GM12878 (cell line): ENCODE data around the gene GNAO1. TPM values are rescaled to one million over a fixed set of nuclear protein-coding genes. Genes with fewer than 3 reads are reported as not detected.

Experiments
- ATAC-seq: fragments of 200-7000 bp; cut with Tn5 transposase; 3 replicates; pipeline ENCODE4 v1.9.1; 2020; ENCODE audit warnings: mild to moderate bottlenecking, moderate library complexity
- BruUV-seq: library from RNA; stranded (reverse); fragments of 400-500 nt; replicated peaks from 2 replicates; lab custom pipeline; 2021; lab: Mats Ljungman, UMichigan
- CTCF ChIA-PET: fragments of 300-600 bp; sonication (Branson Sonifier 250); formaldehyde crosslinking; extraction: SDS; loops from one replicate; lab custom pipeline; 2021; ENCODE audit warnings: inconsistent platforms; lab: Yijun Ruan, JAX
- POLR2A ChIA-PET: fragments of 350-600 bp; formaldehyde crosslinking; extraction: SDS; loops from one replicate; lab custom pipeline; 2021; ENCODE audit warnings: inconsistent platforms; lab: Charles Lee
- RAD21 ChIA-PET: fragments of 300-600 bp; sonication (Branson Sonifier 250); formaldehyde crosslinking; loops from one replicate; lab custom pipeline; 2023; ENCODE audit warnings: antibody characterized with exemption; ENCODE audit not compliant: unreplicated experiment; lab: Charles Lee
- SMC1A ChIA-PET: fragments of 300-600 bp; sonication (Branson Sonifier 250); formaldehyde crosslinking; loops from one replicate; lab custom pipeline; 2023; ENCODE audit not compliant: unreplicated experiment, uncharacterized antibody; lab: Charles Lee
- DNase-seq: peaks from one replicate; pipeline ENCODE4 v3.0.0-alpha.2; 2011; ENCODE audit warnings: low read depth, low spot score
- FAIRE-seq: peaks from 3 replicates; lab custom pipeline; 2011; peaks lifted over from hg19 to GRCh38; lab: Jason Lieb, UNC
- H2AFZ ChIP-seq: 2 replicates; pipeline ENCODE4 v1.6.0; 2011; ENCODE audit warnings: low read depth, low read length, control low read depth; ENCODE audit not compliant: control insufficient read depth
- H3K27ac ChIP-seq: 2 replicates; pipeline ENCODE4 v1.5.1; 2011; ENCODE audit warnings: control low read depth; ENCODE audit not compliant: control insufficient read depth, insufficient read depth
- H3K27me3 ChIP-seq, 2 experiments: replicated peaks in 1 of 2; 2 replicates each; pipeline versions ENCODE4 v1.6.0 to v1.6.1; 2011; ENCODE audit warnings: low read length in 1 of 2; ENCODE audit not compliant: control insufficient read depth in 2 of 2, insufficient read depth in 2 of 2
- H3K36me3 ChIP-seq, 2 experiments: 2 replicates each; pipeline ENCODE4 v1.5.1; 2011; ENCODE audit warnings: low read length in 1 of 2; ENCODE audit not compliant: control insufficient read depth in 2 of 2, insufficient read depth in 2 of 2
- H3K4me1 ChIP-seq: 2 replicates; pipeline ENCODE4 v1.6.1; 2011; ENCODE audit warnings: mild to moderate bottlenecking, low read length, moderate library complexity, mixed read lengths; ENCODE audit not compliant: control insufficient read depth, insufficient read depth
- H3K4me2 ChIP-seq: 2 replicates; pipeline ENCODE4 v1.6.0; 2011; ENCODE audit warnings: control low read depth; ENCODE audit not compliant: control insufficient read depth, insufficient read depth
- H3K4me3 ChIP-seq: fragments of 200-600 bp; sonication (generic); 2 replicates; pipeline ENCODE4 v1.5.1; 2016
- H3K79me2 ChIP-seq: 2 replicates; pipeline ENCODE4 v1.6.0; 2011; ENCODE audit warnings: low read length; ENCODE audit not compliant: control insufficient read depth, insufficient read depth
- H3K9ac ChIP-seq: 2 replicates; pipeline ENCODE4 v1.8.0; 2011; ENCODE audit warnings: low read length, control low read depth, mixed read lengths; ENCODE audit not compliant: control insufficient read depth, insufficient read depth
- H3K9me3 ChIP-seq: replicated peaks from 3 replicates; pipeline ENCODE4 v1.5.1; 2011; ENCODE audit warnings: mild to moderate bottlenecking, low read length; ENCODE audit not compliant: control insufficient read depth, insufficient read depth
- H4K20me1 ChIP-seq: 2 replicates; pipeline ENCODE4 v1.6.0; 2011; ENCODE audit not compliant: control insufficient read depth, insufficient read depth
- FOXK2 ChIP-seq: fragments of 450-650 bp; IDR thresholded peaks from 2 replicates; pipeline ENCODE4 v1.6.1; 2017; ENCODE audit warnings: mild to moderate bottlenecking, moderate library complexity
- GABPA ChIP-seq: IDR thresholded peaks from 2 replicates; pipeline ENCODE4 v1.6.1; 2014; ENCODE audit warnings: antibody characterized with exemption, low read depth, mild to moderate bottlenecking, inconsistent platforms
- IKZF1 ChIP-seq: fragments of 450-650 bp; conservative IDR thresholded peaks from 2 replicates; pipeline ENCODE4 v1.6.1; 2017; ENCODE audit warnings: antibody characterized with exemption, mild to moderate bottlenecking
- MYC ChIP-seq: IDR thresholded peaks from 2 replicates; pipeline ENCODE4 v1.6.1; 2011; ENCODE audit warnings: mild to moderate bottlenecking, low read length, moderate library complexity, inconsistent platforms; ENCODE audit not compliant: insufficient read depth, insufficient replicate concordance, insufficient read length, severe bottlenecking
- POLR2AphosphoS5 ChIP-seq: IDR thresholded peaks from 2 replicates; pipeline ENCODE4 v1.6.1; 2011; ENCODE audit warnings: mild to moderate bottlenecking, low read length, inconsistent platforms
- RCOR1 ChIP-seq: conservative IDR thresholded peaks from 2 replicates; pipeline ENCODE4 v1.6.1; 2012; ENCODE audit warnings: low read depth, low read length, improper control_type of control experiment
- SRF ChIP-seq, 2 experiments: IDR thresholded peaks; 2 replicates each; pipeline ENCODE4 v1.6.1; 2011; ENCODE audit warnings: low read depth in 2 of 2, low read length in 2 of 2, mild to moderate bottlenecking in 1 of 2, moderate library complexity in 1 of 2
- ZNF622 ChIP-seq: fragments of 450-650 bp; IDR thresholded peaks from 2 replicates; pipeline ENCODE4 v1.6.1; 2017; ENCODE audit warnings: mild to moderate bottlenecking, inconsistent platforms
- WGBS: methylation state at CpG from one replicate; pipeline ENCODE4 v1.1.6; 2016; ENCODE audit warnings: low lambda C conversion rate; ENCODE audit not compliant: insufficient replicate concordance, insufficient coverage; ENCODE audit errors: missing lambda C conversion rate; 5-methylcytosine and 5-hydroxymethylcytosine counted together
- in situ Hi-C: fragments of 300-500 bp; cut with MboI; formaldehyde crosslinking; loops from 9 replicates; pipeline ENCODE4 v1.14.3; 2018; ENCODE audit warnings: mixed read lengths
- intact Hi-C: fragments of 100-400 bp; cut with micrococcal nuclease; formaldehyde crosslinking; loops from one replicate; pipeline ENCODE4 v1.14.2; 2022; ENCODE audit not compliant: unreplicated experiment
- polyA plus RNA-seq, 11 experiments: library from polyadenylated mRNA; depleted of rRNA in 4 of 11; unstranded in 6 of 11; stranded (reverse) in 5 of 11; fragments of >200 nt; fragmentation: Nextera tagmentation in 4 of 11; fragmentation: Illumina TruSeq in 1 of 11; extraction: Ambion mirVana in 4 of 11; extraction: Trizol in 1 of 11; gene quantifications; 1 replicate in 1 of 11; 2 replicates in 10 of 11; pipeline versions ENCODE4 v1.2.1 to v1.2.3, GENCODE V29; 2011 to 2016; ENCODE audit warnings: inconsistent platforms in 2 of 11, missing spikeins in 2 of 11, low read depth in 1 of 11
- total RNA-seq, 4 experiments: library from RNA; depleted of rRNA in 3 of 4; stranded (reverse); fragments of >200 nt in 3 of 4; fragmentation: Illumina TruSeq in 1 of 4; extraction: Trizol in 1 of 4; gene quantifications; 2 replicates each; pipeline versions ENCODE4 v1.2.1 to v1.2.3, GENCODE V29; 2013 to 2021
- TF ChIP-seq, protein P1 (sequence below): fragments of 450-650 bp; IDR thresholded peaks from 2 replicates; pipeline ENCODE4 v1.6.1; 2018; ENCODE audit warnings: borderline replicate concordance, mild to moderate bottlenecking; ENCODE audit not compliant: partially characterized antibody

GNAO1 gene
- total and polyA plus RNA-seq, 10 of the 15 experiments (the other 5 are each of a cell fraction or from before 2014, with no cell fraction given), result 0.05 to 0.28 (median 0.14) TPM; not detected in 6

DNA sequence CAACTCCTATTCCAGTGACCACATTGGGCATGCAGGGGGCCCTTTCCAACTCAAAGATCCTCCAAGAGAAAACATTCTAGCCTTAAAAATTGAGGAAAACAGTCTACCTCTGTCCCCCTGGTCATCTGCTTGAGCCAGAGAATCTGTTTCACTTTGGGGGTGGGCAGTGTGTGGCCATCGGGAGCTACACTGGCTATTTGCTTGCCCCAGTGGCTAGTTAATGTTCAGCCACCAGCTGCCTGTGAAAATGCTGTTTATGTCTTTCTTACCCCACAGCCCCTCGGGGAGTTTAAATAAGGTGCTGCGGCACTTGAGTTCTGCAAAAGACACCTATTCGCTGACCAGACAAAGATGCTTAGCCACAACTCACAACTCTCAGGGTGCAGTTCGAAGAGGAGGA, 43.4 kb downstream of the GNAO1 start:
- Histone ChIP-seq H3K27me3 (no peaks in the 10 kb centered on the region; a peak in 1 of 4 replicates), H3K4me2 (no peak overlapping the region), H3K4me3 (no peak overlapping the region), H3K4me1 (no peaks in the 10 kb centered on the region), H2AFZ (no peak overlapping the region), H4K20me1 (no peaks in the 10 kb centered on the region)
- SMC1A ChIA-PET, result no interaction called here
- CTCF ChIA-PET, result no interaction called here
- ATAC-seq (no peak), FAIRE-seq (no peak)
- 19% methylated on average over 5 of the region's 5 CpGs for WGBS
- TF ChIP-seq SRF (IDR thresholded peaks at IDR 0.05; ENCODE audit: low read depth in 2 of 2, low read length in 2 of 2), result no peak
- TF ChIP-seq ZNF622, result no peak
- TF ChIP-seq, protein P1, sequence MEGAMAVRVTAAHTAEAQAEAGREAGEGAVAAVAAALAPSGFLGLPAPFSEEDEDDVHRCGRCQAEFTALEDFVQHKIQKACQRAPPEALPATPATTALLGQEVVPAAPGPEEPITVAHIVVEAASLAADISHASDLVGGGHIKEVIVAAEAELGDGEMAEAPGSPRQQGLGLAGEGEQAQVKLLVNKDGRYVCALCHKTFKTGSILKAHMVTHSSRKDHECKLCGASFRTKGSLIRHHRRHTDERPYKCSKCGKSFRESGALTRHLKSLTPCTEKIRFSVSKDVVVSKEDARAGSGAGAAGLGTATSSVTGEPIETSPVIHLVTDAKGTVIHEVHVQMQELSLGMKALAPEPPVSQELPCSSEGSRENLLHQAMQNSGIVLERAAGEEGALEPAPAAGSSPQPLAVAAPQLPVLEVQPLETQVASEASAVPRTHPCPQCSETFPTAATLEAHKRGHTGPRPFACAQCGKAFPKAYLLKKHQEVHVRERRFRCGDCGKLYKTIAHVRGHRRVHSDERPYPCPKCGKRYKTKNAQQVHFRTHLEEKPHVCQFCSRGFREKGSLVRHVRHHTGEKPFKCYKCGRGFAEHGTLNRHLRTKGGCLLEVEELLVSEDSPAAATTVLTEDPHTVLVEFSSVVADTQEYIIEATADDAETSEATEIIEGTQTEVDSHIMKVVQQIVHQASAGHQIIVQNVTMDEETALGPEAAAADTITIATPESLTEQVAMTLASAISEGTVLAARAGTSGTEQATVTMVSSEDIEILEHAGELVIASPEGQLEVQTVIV, result no peak
- TF ChIP-seq POLR2AphosphoS5, result no peak
- TF ChIP-seq, all 136 proteins: peak for 0
- DNase-seq, result no peak
- POLR2A ChIA-PET, result no interaction called here
- Histone ChIP-seq H3K9me3 (no peaks in the 10 kb centered on the region), H3K27ac (no peak overlapping the region), H3K9ac (no peak overlapping the region), H3K36me3 (no peaks in the 10 kb centered on the region), H3K79me2 (no peaks in the 10 kb centered on the region)
- BruUV-seq, result no TSS peak
- RAD21 ChIA-PET, result no interaction called here
- intact Hi-C loops, result no loop called here
- in situ Hi-C loops, result no loop called here

DNA sequence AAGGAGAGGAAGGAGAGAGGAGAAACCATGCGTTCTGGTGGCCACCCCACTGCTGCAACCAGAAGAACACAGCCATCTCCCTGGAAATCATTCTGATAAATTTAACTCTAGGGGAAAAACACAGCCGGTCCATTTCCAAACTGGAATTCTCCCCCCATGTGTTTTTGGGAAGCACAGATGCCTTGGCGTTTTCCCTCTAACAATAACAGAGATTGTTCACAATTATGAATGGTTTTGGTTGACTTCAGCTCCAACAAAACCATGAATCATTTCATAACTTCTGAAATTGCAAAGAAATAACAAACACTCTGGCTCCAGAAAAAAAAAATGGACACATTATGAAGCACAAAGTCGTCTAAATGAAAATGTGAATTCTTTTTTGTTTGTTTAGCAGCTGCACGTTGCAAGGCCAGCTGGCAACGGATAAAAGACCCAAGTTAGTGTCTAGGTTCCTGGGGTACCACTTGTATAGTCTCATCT, 46.2 kb downstream of the GNAO1 start:
- RAD21 ChIA-PET, result no interaction called here
- H3K36me3 ChIP-seq, result no peaks in the 10 kb centered on the region
- SMC1A ChIA-PET, result no interaction called here
- no peak overlapping the region for H3K27ac ChIP-seq
- H3K79me2 ChIP-seq, result no peaks in the 10 kb centered on the region
- H3K9me3 ChIP-seq, result no peaks in the 10 kb centered on the region
- peaks cover 2 to 3% of the 10 kb centered on the region in 2 experiments; a peak in 2 of 4 replicates for H3K27me3 ChIP-seq
- H3K4me3 ChIP-seq, result no peak overlapping the region
- no peak overlapping the region for H3K9ac ChIP-seq
- in situ Hi-C loops (no loop called here), intact Hi-C loops (no loop called here)
- 8% methylated on average over 6 of the region's 6 CpGs for WGBS
- no TSS peak for BruUV-seq
- H4K20me1 ChIP-seq, result no peaks in the 10 kb centered on the region
- no peak overlapping the region for H3K4me2 ChIP-seq
- POLR2A ChIA-PET, result no interaction called here
- TF ChIP-seq RCOR1, result no peak
- TF ChIP-seq GABPA, result no peak
- TF ChIP-seq IKZF1, result no peak
- TF ChIP-seq MYC, result no peak
- no peak for TF ChIP-seq FOXK2
- ATAC-seq, result no peak
- H2AFZ ChIP-seq, result no peak overlapping the region
- CTCF ChIA-PET, result no interaction called here
- DNase-seq, result no peak
- FAIRE-seq, result no peak
- H3K4me1 ChIP-seq, result no peaks in the 10 kb centered on the region
